ENCODE measurements around the gene LGALS1. TPM values are rescaled to one million over a fixed set of nuclear protein-coding genes. Genes with fewer than 3 reads are reported as not detected.

LGALS1 gene
- total RNA-seq (780 and 875 TPM in 2 replicates), polyA plus RNA-seq (565 and 568 TPM in 2 replicates)

- Histone ChIP-seq H2AFZ (no peak within 1 kb of the TSS), H3K9me2 (replicated peaks; ENCODE audit: insufficient read depth) (no peaks in the 10 kb centered on the region), H3K36me3 (replicated peaks; ENCODE audit: insufficient read depth, low read depth) (no peaks in the 10 kb centered on the region), H4K20me1 (ENCODE audit: insufficient read depth, poor library complexity, severe bottlenecking) (peaks cover 12% of the 10 kb centered on the region), H3K27ac (peak within 1 kb of the TSS; percentile 88), H3K4me1 (ENCODE audit: insufficient read depth) (peaks cover 10% of the 10 kb centered on the region), H3K79me2 (peaks cover 12% of the 10 kb centered on the region), H3K27me3 (no peaks in the 10 kb centered on the region), H3K4me3 (peak within 1 kb of the TSS; percentile 24), H3K9me3 (ENCODE audit: low read depth) (no peaks in the 10 kb centered on the region), H3K4me2 (peak within 1 kb of the TSS; percentile 83)
- DNase-seq (ENCODE audit: low spot score) = peak; percentile 87
- 54% methylated on average over 33 of the region's 34 CpGs for WGBS (ENCODE audit: low lambda C conversion rate, missing lambda C conversion rate)
- TF ChIP-seq EZH2phosphoT487 (IDR thresholded peaks at IDR 0.05; ENCODE audit: low read depth, severe bottlenecking, unreplicated experiment) (no peak), CTCF (IDR thresholded peaks at IDR 0.05; ENCODE audit: poor library complexity) (no peak), EZH2 (IDR thresholded peaks at IDR 0.05; ENCODE audit: borderline replicate concordance) (no peak)
These were observed at the start of gene LGALS1 for GRCh38 chr22:37674951-37675929. TSS of gene LGALS1 (plus strand) at chr22:37675636. CDS start at chr22:37675703, 67 bp downstream.

GRCh38 chr22:37625737-37626136 lies 49.7 kb upstream of the LGALS1 start:
- no peaks in the 10 kb centered on the region for H3K27me3 ChIP-seq
- no peaks in the 10 kb centered on the region for H3K9me3 ChIP-seq (ENCODE audit: low read depth)
- H3K27ac ChIP-seq = peak overlapping the region; percentile 74
- no peak overlapping the region for H3K4me2 ChIP-seq
- 90% methylated on average over 13 of the region's 14 CpGs for WGBS (ENCODE audit: low lambda C conversion rate, missing lambda C conversion rate)
- no peaks in the 10 kb centered on the region for H3K79me2 ChIP-seq
- H3K4me3 ChIP-seq = no peak overlapping the region
- no peak for DNase-seq (ENCODE audit: low spot score)
- no peaks in the 10 kb centered on the region for H4K20me1 ChIP-seq (ENCODE audit: insufficient read depth, poor library complexity, severe bottlenecking)
- peaks cover 9% of the 10 kb centered on the region for H3K4me1 ChIP-seq (ENCODE audit: insufficient read depth)
- no peaks in the 10 kb centered on the region for H3K9me2 ChIP-seq (replicated peaks; ENCODE audit: insufficient read depth)
- TF ChIP-seq CTCF (IDR thresholded peaks at IDR 0.05; ENCODE audit: poor library complexity) (no peak), EZH2 (IDR thresholded peaks at IDR 0.05; ENCODE audit: borderline replicate concordance) (no peak), EZH2phosphoT487 (IDR thresholded peaks at IDR 0.05; ENCODE audit: low read depth, severe bottlenecking, unreplicated experiment) (no peak)
- H2AFZ ChIP-seq = no peak overlapping the region
- no peaks in the 10 kb centered on the region for H3K36me3 ChIP-seq (replicated peaks; ENCODE audit: insufficient read depth, low read depth)

GRCh38 chr22:37626144-37626543 lies 49.3 kb upstream of the LGALS1 start:
- no peak overlapping the region for H3K4me2 ChIP-seq
- no peak overlapping the region for H2AFZ ChIP-seq
- no peaks in the 10 kb centered on the region for H3K9me2 ChIP-seq (replicated peaks; ENCODE audit: insufficient read depth)
- no peak for TF ChIP-seq CTCF (IDR thresholded peaks at IDR 0.05; ENCODE audit: poor library complexity)
- no peak for TF ChIP-seq EZH2phosphoT487 (IDR thresholded peaks at IDR 0.05; ENCODE audit: low read depth, severe bottlenecking, unreplicated experiment)
- TF ChIP-seq EZH2 (IDR thresholded peaks at IDR 0.05; ENCODE audit: borderline replicate concordance) = no peak
- 73% methylated on average over 11 of the region's 11 CpGs for WGBS (ENCODE audit: low lambda C conversion rate, missing lambda C conversion rate)
- H3K9me3 ChIP-seq (ENCODE audit: low read depth) = no peaks in the 10 kb centered on the region
- peak overlapping the region; percentile 74 for H3K27ac ChIP-seq
- H3K4me1 ChIP-seq (ENCODE audit: insufficient read depth) = peaks cover 12% of the 10 kb centered on the region
- DNase-seq (ENCODE audit: low spot score) = peak; percentile 66
- no peaks in the 10 kb centered on the region for H3K36me3 ChIP-seq (replicated peaks; ENCODE audit: insufficient read depth, low read depth)
- no peaks in the 10 kb centered on the region for H3K79me2 ChIP-seq
- H3K4me3 ChIP-seq = no peak overlapping the region
- no peaks in the 10 kb centered on the region for H4K20me1 ChIP-seq (ENCODE audit: insufficient read depth, poor library complexity, severe bottlenecking)
- no peaks in the 10 kb centered on the region for H3K27me3 ChIP-seq

Measured in hepatocyte (in vitro differentiated cells).